Esophagus squamous epithelium (tissue), 4 donors: ENCODE data around the gene HOXC9.

Source experiments
- POLR2A ChIP-seq, 4 donors: fragments of 450-650 bp; IDR thresholded peaks; one replicate each; pipeline ENCODE4 v1.6.1; 2017; ENCODE audit warnings: antibody characterized with exemption in 4 of 4, mild to moderate bottlenecking in 4 of 4, moderate library complexity in 3 of 4
- TF ChIP-seq, protein P1 (sequence below), 6 experiments: fragments of 450-650 bp in 4 of 6; fragments of 200-600 bp in 2 of 6; sonication (generic) in 2 of 6; IDR thresholded peaks; one replicate each; pipeline ENCODE4 v1.5.1; 2016 to 2019; ENCODE audit warnings: antibody characterized with exemption in 6 of 6, mild to moderate bottlenecking in 4 of 6, moderate library complexity in 4 of 6

- TF ChIP-seq, protein P1, sequence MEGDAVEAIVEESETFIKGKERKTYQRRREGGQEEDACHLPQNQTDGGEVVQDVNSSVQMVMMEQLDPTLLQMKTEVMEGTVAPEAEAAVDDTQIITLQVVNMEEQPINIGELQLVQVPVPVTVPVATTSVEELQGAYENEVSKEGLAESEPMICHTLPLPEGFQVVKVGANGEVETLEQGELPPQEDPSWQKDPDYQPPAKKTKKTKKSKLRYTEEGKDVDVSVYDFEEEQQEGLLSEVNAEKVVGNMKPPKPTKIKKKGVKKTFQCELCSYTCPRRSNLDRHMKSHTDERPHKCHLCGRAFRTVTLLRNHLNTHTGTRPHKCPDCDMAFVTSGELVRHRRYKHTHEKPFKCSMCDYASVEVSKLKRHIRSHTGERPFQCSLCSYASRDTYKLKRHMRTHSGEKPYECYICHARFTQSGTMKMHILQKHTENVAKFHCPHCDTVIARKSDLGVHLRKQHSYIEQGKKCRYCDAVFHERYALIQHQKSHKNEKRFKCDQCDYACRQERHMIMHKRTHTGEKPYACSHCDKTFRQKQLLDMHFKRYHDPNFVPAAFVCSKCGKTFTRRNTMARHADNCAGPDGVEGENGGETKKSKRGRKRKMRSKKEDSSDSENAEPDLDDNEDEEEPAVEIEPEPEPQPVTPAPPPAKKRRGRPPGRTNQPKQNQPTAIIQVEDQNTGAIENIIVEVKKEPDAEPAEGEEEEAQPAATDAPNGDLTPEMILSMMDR (IDR thresholded peaks at IDR 0.05): no peak
- no peak for TF ChIP-seq POLR2A (IDR thresholded peaks at IDR 0.05)
Measured at GRCh38 chr12:53999559-54000115, 324 bp upstream of the HOXC9 start.
